Heart left ventricle (tissue), 16 donors: ENCODE data around the gene THRAP3. TPM values are rescaled to one million over a fixed set of nuclear protein-coding genes. Genes with fewer than 3 reads are reported as not detected.
A peak's percentile ranks its signal among the peaks of the same experiment; 100 is the strongest.

Experiments
- ATAC-seq, 4 donors: fragments of 200-7000 bp; cut with Tn5 transposase; one replicate each; pipeline ENCODE4 v1.9.1; 2020 to 2022; ENCODE audit warnings: moderate library complexity in 4 of 4, mild to moderate bottlenecking in 3 of 4, moderate number of reproducible peaks in 1 of 4
- DNase-seq, 5 donors: peaks; one replicate each; pipeline ENCODE4 v3.0.0-alpha.2; 2020
- H3K27ac ChIP-seq, 12 donors: fragments of 200-600 bp; sonication (generic) in 4 of 12; one replicate each; pipeline versions ENCODE4 v1.5.0 to v1.8.0; 2016 to 2022; ENCODE audit warnings: mild to moderate bottlenecking in 2 of 12
- H3K27me3 ChIP-seq, 9 donors: fragments of 200-600 bp; sonication (generic) in 2 of 9; one replicate each; pipeline versions ENCODE4 v1.5.1 to v1.8.0; 2016 to 2022; ENCODE audit warnings: mild to moderate bottlenecking in 3 of 9
- H3K36me3 ChIP-seq, 9 donors: fragments of 200-600 bp; sonication (generic) in 2 of 9; one replicate each; pipeline versions ENCODE4 v1.5.0 to v1.8.0; 2018 to 2022; ENCODE audit warnings: mild to moderate bottlenecking in 2 of 9
- H3K4me1 ChIP-seq, 12 donors: fragments of 200-600 bp; sonication (generic) in 4 of 12; one replicate each; pipeline versions ENCODE4 v1.5.0 to v1.8.0; 2016 to 2022; ENCODE audit warnings: mild to moderate bottlenecking in 3 of 12
- H3K4me3 ChIP-seq, 12 donors: fragments of 200-600 bp; sonication (generic) in 4 of 12; one replicate each; pipeline versions ENCODE4 v1.5.0 to v1.8.0; 2017 to 2022; ENCODE audit warnings: mild to moderate bottlenecking in 9 of 12, moderate library complexity in 4 of 12
- H3K9me3 ChIP-seq, 12 donors: fragments of 200-600 bp; sonication (generic) in 4 of 12; one replicate each; pipeline versions ENCODE4 v1.5.0 to v1.8.0; 2016 to 2022; ENCODE audit warnings: mild to moderate bottlenecking in 1 of 12
- CTCF ChIP-seq, 12 donors: fragments of 200-600 bp; sonication (generic) in 4 of 12; IDR thresholded peaks; one replicate each; pipeline versions ENCODE4 v1.5.0 to v1.8.0; 2018 to 2022; ENCODE audit warnings: antibody characterized with exemption in 12 of 12, mild to moderate bottlenecking in 5 of 12
- POLR2A ChIP-seq, 2 donors: fragments of 450-650 bp; IDR thresholded peaks; one replicate each; pipeline ENCODE4 v1.6.1; 2017; ENCODE audit warnings: antibody characterized with exemption in 2 of 2, mild to moderate bottlenecking in 2 of 2, moderate library complexity in 2 of 2
- WGBS, 4 donors: extraction: QIAGEN DNeasy Blood & Tissue Kit in 2 of 4; methylation state at CpG; one replicate each; pipeline versions ENCODE4 v1.1.5 to v1.1.7; 2013 to 2018; 5-methylcytosine and 5-hydroxymethylcytosine counted together
- intact Hi-C, 10 donors: fragments of 100-400 bp; cut with DNase I; formaldehyde crosslinking; loops; one replicate each; pipeline versions ENCODE4 v1.11.1 to v1.14.2; 2022
- polyA plus RNA-seq, 2 donors: library from polyadenylated mRNA; stranded (reverse); fragments of 200-250 nt; gene quantifications; one replicate each; pipeline ENCODE4 v1.2.3, GENCODE V29; 2013
- total RNA-seq, 9 donors: library from RNA; depleted of rRNA in 2 of 9; stranded (reverse); fragments of >200 nt in 2 of 9; fragmentation: NEBNext Ultra II Directional in 3 of 9; extraction: Animal tissue kit (Norgen Biotek cat#: 25700) in 3 of 9; gene quantifications; one replicate each; pipeline versions ENCODE4 v1.1.0 to v1.2.4, GENCODE V29; 2016 to 2023
- donor health status: ischemic (EF 13 %, LVEDD 7.1; RV severe dilation, severe dysfunction).
- donor health status: healthy with polysubstance abuse.
- donor health status: DM: no; HTN: yes; CAD: no.
- donor health status: DM: no; HTN: no; CAD: no.
- donor health status: ischemic (EF 25% LVEDD 6.9; RV normal size, moderate dysfunction).
- donor health status: ischemic (EF 25% LVEDD 5.7; RV mildly dilated, moderate dysfunction).
- donor health status: healthy.
- donor health status: DM: yes; HTN: yes; CAD: no.
- donor health status: ischemic (EF 35%, LVEDD 5.7; RV mildly dilated, moderate dysfunction).
- donor health status: nonischemic (EF 11% LVEDD 7.7; RV severe dilation, severe dysfunction).
- donor health status: DM: yes; HTN: yes; CAD: no.
- donor health status: PGD.
- donor health status: ischemic (EF 29% LVEDD 5.4; RV normal size, mild dysfunction).
- donor health status: nonischemic (EF 23%, LVEDD 6.1; RV moderate dilation, normal function).

Gene THRAP3
- total and polyA plus RNA-seq, 11 donors = 27.9 to 106 (median 90.1) TPM

- H3K4me1 ChIP-seq = peaks cover 0 to 31% (median 11%) of the 10 kb centered on the region in 12 donors
- no peak for TF ChIP-seq POLR2A (IDR thresholded peaks at IDR 0.05)
- no peaks in the 10 kb centered on the region for H3K9me3 ChIP-seq
- intact Hi-C loops = no loop called here
- H3K27ac ChIP-seq = peak overlapping the region in 2 of 12 donors; percentile 72 to 85
- DNase-seq = no peak
- H3K4me3 ChIP-seq = no peak overlapping the region
- no peak for ATAC-seq
- no peaks in the 10 kb centered on the region for H3K27me3 ChIP-seq
- no peaks in the 10 kb centered on the region for H3K36me3 ChIP-seq
- 95 to 98% (median 97%) methylated on average over 5 of the region's 5 CpGs for WGBS, 4 donors
These were observed 25.6 kb upstream of the THRAP3 start for GRCh38 chr1:36198641-36199040.

DNA sequence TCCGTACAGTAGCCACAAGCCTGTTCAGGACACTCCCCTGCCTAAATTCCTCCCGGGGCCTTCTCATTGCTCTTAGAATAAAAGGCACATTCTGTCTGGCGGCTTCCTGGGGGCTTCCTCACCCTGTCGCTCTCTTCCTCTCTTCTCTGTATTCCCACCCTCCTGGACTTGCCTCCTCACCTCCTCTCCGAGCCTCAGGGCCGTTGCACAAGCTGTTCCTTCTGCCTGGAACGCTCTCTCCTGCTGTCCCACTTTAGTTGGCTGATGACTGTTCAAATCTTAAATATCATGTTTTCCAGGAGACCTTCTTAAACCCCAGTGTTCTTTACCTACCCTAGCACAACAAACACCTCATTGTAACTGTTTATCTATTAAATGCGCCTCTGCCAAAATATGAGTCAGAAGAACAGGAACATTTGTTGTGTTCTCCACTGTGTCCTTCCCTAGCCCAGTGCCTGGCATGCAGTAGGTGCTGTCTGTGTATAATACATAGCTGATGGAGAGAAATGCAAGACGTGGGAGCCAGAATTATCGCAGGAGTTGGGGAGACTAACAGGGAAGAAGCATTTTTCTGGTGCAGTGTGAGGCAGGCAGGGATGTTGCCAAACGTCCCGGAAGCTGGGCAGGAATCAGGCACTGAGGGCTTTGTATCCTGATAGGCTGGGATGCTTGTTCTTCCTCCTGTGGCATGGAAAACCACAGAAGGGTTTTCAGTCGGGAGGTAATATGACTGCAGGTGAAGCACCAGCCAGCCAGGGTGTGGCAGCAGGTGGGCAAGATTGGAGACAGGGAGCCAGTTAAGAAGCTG lies 24.1 kb upstream of the THRAP3 start:
- peak in 2 of 5 donors; percentile 51 to 72 for DNase-seq
- Histone ChIP-seq H3K36me3 (no peaks in the 10 kb centered on the region), H3K27ac (peak overlapping the region; percentile 19 to 90 (median 73)), H3K9me3 (no peaks in the 10 kb centered on the region), H3K4me3 (peak overlapping the region in 1 of 12 donors; percentile 14), H3K4me1 (peaks cover 0 to 39% (median 17%) of the 10 kb centered on the region in 12 donors), H3K27me3 (no peaks in the 10 kb centered on the region)
- intact Hi-C loops = loop anchor here in 1 of 10 donors (5.0 kb wide), 1 partner anchor 87 kb away; no protein-coding TSS in a partner anchor
- ATAC-seq = peak; percentile 33 to 64 (median 57)
- 39 to 45% (median 44%) methylated on average over 13 of the region's 13 CpGs for WGBS, 4 donors
- TF ChIP-seq POLR2A (IDR thresholded peaks at IDR 0.05) (no peak), CTCF (IDR thresholded peaks at IDR 0.05) (no peak)

- peaks cover 0 to 57% (median 24%) of the 10 kb centered on the region in 12 donors for H3K4me1 ChIP-seq
These were observed 21.2 kb upstream of the THRAP3 start for GRCh38 chr1:36203027-36203553.

More at GRCh38 chr1:36203027-36203553, 21.2 kb upstream of the THRAP3 start:
- Histone ChIP-seq H3K27ac (peak overlapping the region; percentile 63 to 96 (median 88)), H3K36me3 (no peaks in the 10 kb centered on the region), H3K4me3 (no peak overlapping the region), H3K27me3 (no peaks in the 10 kb centered on the region), H3K9me3 (no peaks in the 10 kb centered on the region)
- 65 to 78% (median 75%) methylated on average over 3 of the region's 3 CpGs for WGBS, 4 donors
- ATAC-seq (no peak), DNase-seq (no peak)
- no peak for TF ChIP-seq POLR2A (IDR thresholded peaks at IDR 0.05)
- no peak for TF ChIP-seq CTCF (IDR thresholded peaks at IDR 0.05)
- intact Hi-C loops = loop anchor here in 1 of 10 donors (5.0 kb wide), 1 partner anchor 84 kb away; no protein-coding TSS in a partner anchor
